H1 (cell line): Measurements from ENCODE around the gene ITGB5.

Experiments used
- CBX8 ChIP-seq: fragments of 300-800, 300-1000 bp; sonication (generic); IDR thresholded peaks from 2 replicates; pipeline ENCODE4 v1.7.1; 2016; ENCODE audit warnings: low read depth, low read length, borderline replicate concordance
- HDAC6 ChIP-seq: IDR thresholded peaks from one replicate; pipeline ENCODE4 v1.7.1; 2012; ENCODE audit warnings: low read depth, mild to moderate bottlenecking, inconsistent platforms, low read length, moderate library complexity

DNA sequence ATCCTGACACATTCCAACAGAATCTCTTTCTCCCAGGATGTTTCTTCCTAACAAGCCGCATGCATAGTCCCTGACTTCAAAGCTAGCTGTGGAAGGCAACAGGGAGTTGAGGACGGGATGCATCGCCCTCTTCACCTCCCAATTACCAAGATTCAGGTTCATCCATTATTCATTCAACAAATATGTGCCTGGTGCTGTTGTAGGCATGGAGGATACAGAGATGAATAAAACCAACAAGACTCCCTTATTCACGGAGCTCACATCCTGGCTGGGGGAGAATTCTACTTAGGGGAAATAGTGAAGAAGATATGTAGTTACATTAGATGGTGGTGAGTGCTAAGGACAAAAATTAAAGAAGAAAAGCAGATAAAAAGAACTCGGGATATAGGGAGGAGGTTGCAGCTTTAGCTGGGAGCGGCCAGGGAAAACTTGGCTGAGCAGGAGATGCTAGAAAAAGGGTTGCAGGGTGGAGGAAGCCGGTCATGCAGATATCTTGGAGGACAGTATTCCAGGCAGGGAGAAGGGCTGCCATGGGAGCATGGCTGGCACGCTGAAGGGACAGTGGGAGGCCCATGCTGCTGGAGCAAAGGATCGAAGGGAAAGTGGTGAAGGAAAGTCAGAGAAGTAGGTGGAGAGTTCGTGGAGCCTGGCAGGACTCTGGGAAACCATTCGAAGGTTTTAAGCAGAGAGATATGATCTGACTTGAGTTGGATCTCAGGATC, 5.0 kb downstream of the ITGB5 start:
- no peak for TF ChIP-seq CBX8
- no peak for TF ChIP-seq HDAC6
